H9 (cell line): ENCODE data around the gene NEDD4L. TPM values are rescaled to one million over a fixed set of nuclear protein-coding genes. Genes with fewer than 3 reads are reported as not detected.

ENCODE experiments used
- DNase-seq: peaks from one replicate; pipeline ENCODE4 v3.0.0-alpha.2; 2017
- H2AFZ ChIP-seq: one replicate; pipeline ENCODE4 v1.6.1; 2013; ENCODE audit warnings: mild to moderate bottlenecking, low read length, control low read depth, moderate library complexity
- H2AK5ac ChIP-seq: 2 replicates; pipeline ENCODE4 v1.6.1; 2013; ENCODE audit warnings: low read length, control low read depth, mixed read lengths; ENCODE audit not compliant: insufficient read length
- H2BK120ac ChIP-seq: one replicate; pipeline ENCODE4 v1.6.1; 2013; ENCODE audit warnings: low read depth, mild to moderate bottlenecking, low read length, control low read depth, inconsistent platforms; ENCODE audit not compliant: poor library complexity, severe bottlenecking
- H2BK12ac ChIP-seq: 2 replicates; pipeline ENCODE4 v1.6.1; 2013; ENCODE audit warnings: low read length, control low read depth, mixed read lengths, low read depth; ENCODE audit not compliant: insufficient read length
- H2BK15ac ChIP-seq: 2 replicates; pipeline ENCODE4 v1.6.1; 2013; ENCODE audit warnings: low read depth, low read length, control low read depth
- H2BK20ac ChIP-seq: one replicate; pipeline ENCODE4 v1.6.1; 2013; ENCODE audit warnings: low read depth, mild to moderate bottlenecking, low read length, control low read depth, inconsistent platforms; ENCODE audit not compliant: poor library complexity, severe bottlenecking
- H2BK5ac ChIP-seq: 2 replicates; pipeline ENCODE4 v1.6.1; 2013; ENCODE audit warnings: low read length, control low read depth, mixed read lengths; ENCODE audit not compliant: insufficient read length
- H3K14ac ChIP-seq: 2 replicates; pipeline ENCODE4 v1.6.1; 2013; ENCODE audit warnings: low read length, control low read depth; ENCODE audit not compliant: insufficient read depth
- H3K18ac ChIP-seq: 2 replicates; pipeline ENCODE4 v1.6.1; 2013; ENCODE audit warnings: low read depth, mild to moderate bottlenecking, mixed read lengths, low read length, control low read depth; ENCODE audit not compliant: insufficient read length
- H3K23ac ChIP-seq: 2 replicates; pipeline ENCODE4 v1.6.1; 2013; ENCODE audit warnings: low read length, control low read depth, mixed read lengths, low read depth; ENCODE audit not compliant: insufficient read length
- H3K23me2 ChIP-seq: 2 replicates; pipeline ENCODE4 v1.6.1; 2013; ENCODE audit warnings: low read depth, mild to moderate bottlenecking, mixed read lengths, low read length, control low read depth; ENCODE audit not compliant: insufficient read length, poor library complexity, severe bottlenecking
- H3K27ac ChIP-seq: 2 replicates; pipeline ENCODE4 v1.5.1; 2013; ENCODE audit warnings: low read length, control low read depth, mixed read lengths, low read depth; ENCODE audit not compliant: insufficient read length
- H3K27me3 ChIP-seq: 2 replicates; pipeline ENCODE4 v1.6.1; 2013; ENCODE audit warnings: low read length, control low read depth, inconsistent platforms; ENCODE audit not compliant: insufficient read depth
- H3K4ac ChIP-seq: 2 replicates; pipeline ENCODE4 v1.6.1; 2013; ENCODE audit warnings: low read depth, mild to moderate bottlenecking, control low read depth, inconsistent platforms, low read length, moderate library complexity
- H3K4me1 ChIP-seq: 2 replicates; pipeline ENCODE4 v1.6.1; 2013; ENCODE audit warnings: low read length, control low read depth, inconsistent platforms; ENCODE audit not compliant: insufficient read depth
- H3K4me2 ChIP-seq: 2 replicates; pipeline ENCODE4 v1.6.1; 2013; ENCODE audit warnings: low read length, control low read depth, mixed read lengths; ENCODE audit not compliant: insufficient read length, insufficient read depth
- H3K56ac ChIP-seq: 2 replicates; pipeline ENCODE4 v1.6.1; 2013; ENCODE audit warnings: low read depth, mild to moderate bottlenecking, mixed read lengths, low read length, control low read depth; ENCODE audit not compliant: insufficient read length
- H3K79me1 ChIP-seq: 2 replicates; pipeline ENCODE4 v1.6.1; 2013; ENCODE audit warnings: low read depth, mild to moderate bottlenecking, moderate library complexity, low read length, control low read depth, inconsistent platforms; ENCODE audit not compliant: insufficient read depth, poor library complexity, severe bottlenecking
- H3K79me2 ChIP-seq: 2 replicates; pipeline ENCODE4 v1.6.1; 2013; ENCODE audit warnings: low read length, control low read depth, inconsistent platforms; ENCODE audit not compliant: insufficient read depth
- H3K9ac ChIP-seq: 2 replicates; pipeline ENCODE4 v1.6.1; 2013; ENCODE audit warnings: low read length, control low read depth, mixed read lengths; ENCODE audit not compliant: insufficient read length; ENCODE audit errors: extremely low read depth
- H3K9me3 ChIP-seq: one replicate; pipeline ENCODE4 v1.6.1; 2013; ENCODE audit warnings: low read depth, low read length, inconsistent platforms; ENCODE audit not compliant: control insufficient read depth
- H3T11ph ChIP-seq: one replicate; pipeline ENCODE4 v1.6.1; 2013; ENCODE audit warnings: mild to moderate bottlenecking, low read length, control low read depth, inconsistent platforms
- H4K20me1 ChIP-seq: one replicate; pipeline ENCODE4 v1.6.1; 2013; ENCODE audit not compliant: control insufficient read depth, insufficient read length, insufficient read depth
- H4K5ac ChIP-seq: 2 replicates; pipeline ENCODE4 v1.6.1; 2013; ENCODE audit warnings: low read depth, mild to moderate bottlenecking, mixed read lengths, low read length, control low read depth; ENCODE audit not compliant: insufficient read length
- H4K8ac ChIP-seq: replicated peaks from 2 replicates; pipeline ENCODE4 v1.6.1; 2013; ENCODE audit warnings: low read length, control low read depth, mixed read lengths, low read depth; ENCODE audit not compliant: insufficient read length
- H4K91ac ChIP-seq: 2 replicates; pipeline ENCODE4 v1.6.1; 2013; ENCODE audit warnings: low read depth, mild to moderate bottlenecking, moderate library complexity, mixed read lengths, low read length, control low read depth; ENCODE audit not compliant: insufficient read length
- H3K27ac Mint-ChIP-seq, 3 experiments: 2 replicates in 2 of 3; 3 replicates in 1 of 3; pipeline ENCODE4 v1.8.0; 2020 to 2021; ENCODE audit warnings: mixed read lengths in 3 of 3, mild to moderate bottlenecking in 1 of 3, moderate library complexity in 1 of 3
- H3K27me3 Mint-ChIP-seq: 2 replicates; pipeline ENCODE4 v1.8.0; 2021; ENCODE audit warnings: low read depth, mild to moderate bottlenecking, moderate library complexity, mixed read lengths
- H3K36me3 Mint-ChIP-seq, 3 experiments: 2 replicates in 2 of 3; 3 replicates in 1 of 3; pipeline ENCODE4 v1.8.0; 2020 to 2021; ENCODE audit warnings: low read depth in 3 of 3, mixed read lengths in 3 of 3; ENCODE audit not compliant: insufficient read depth in 1 of 3
- H3K4me1 Mint-ChIP-seq, 2 experiments: 2 replicates each; pipeline ENCODE4 v1.8.0; 2020; ENCODE audit warnings: mixed read lengths in 2 of 2
- H3K4me3 Mint-ChIP-seq, 2 experiments: 2 replicates in 1 of 2; 3 replicates in 1 of 2; pipeline ENCODE4 v1.8.0; 2020 to 2021; ENCODE audit warnings: mild to moderate bottlenecking in 2 of 2, mixed read lengths in 2 of 2, moderate library complexity in 1 of 2
- H3K9me3 Mint-ChIP-seq, 2 experiments: 2 replicates in 1 of 2; 3 replicates in 1 of 2; pipeline ENCODE4 v1.8.0; 2020; ENCODE audit warnings: mild to moderate bottlenecking in 2 of 2, mixed read lengths in 2 of 2, moderate library complexity in 1 of 2
- WGBS: extraction: QIAGEN DNeasy Blood & Tissue Kit; methylation state at CpG from one replicate; pipeline ENCODE4 v1.1.7; 2013; ENCODE audit warnings: missing lambda C conversion rate, low lambda C conversion rate, mixed read lengths; ENCODE audit not compliant: insufficient read length; ENCODE audit errors: extremely low coverage; 5-methylcytosine and 5-hydroxymethylcytosine counted together
- total RNA-seq: library from RNA; stranded (reverse); gene quantifications from 2 replicates; pipeline ENCODE4 v1.2.1, GENCODE V29; 2021
- TF ChIP-seq, protein P1 (sequence below): fragments of 200-600 bp; sonication (generic); conservative IDR thresholded peaks from 3 replicates; pipeline ENCODE4 v1.8.0; 2021; ENCODE audit warnings: antibody characterized with exemption, mild to moderate bottlenecking

The NEDD4L gene
- total RNA-seq, 1 experiment from 2014 or later = 76.3 TPM

DNA sequence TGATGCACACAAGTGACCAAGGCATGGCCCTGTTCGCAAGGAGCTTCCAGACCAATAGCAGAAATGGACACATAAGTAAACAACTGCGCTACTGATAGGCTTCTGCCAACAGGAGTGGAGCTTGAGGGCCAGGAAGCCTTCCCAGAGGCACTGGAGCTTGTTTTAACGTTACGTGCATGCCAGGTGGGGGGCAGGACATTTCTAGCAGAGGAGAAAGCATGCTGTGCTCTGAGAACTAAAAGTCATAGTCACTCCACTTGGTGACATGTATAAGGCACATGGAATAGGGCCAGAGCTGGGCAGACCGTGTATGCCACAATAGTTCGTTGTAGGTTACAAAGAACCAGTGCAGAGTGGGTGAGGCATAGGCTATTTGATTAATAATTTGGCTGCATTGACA is 184.2 kb downstream of the NEDD4L start:
- Histone ChIP-seq H3K9me3 (no peaks in the 10 kb centered on the region), H4K20me1 (no peaks in the 10 kb centered on the region), H3K23ac (no peak overlapping the region), H3K79me1 (peaks cover 3% of the 10 kb centered on the region), H3K4me1 (peaks cover 23% of the 10 kb centered on the region; the same call in 1 of the 2 replicates), H3K27ac (no peak overlapping the region), H3K14ac (no peak overlapping the region), H2AFZ (no peak overlapping the region), H3K79me2 (peaks cover 24% of the 10 kb centered on the region; the same call in 1 of the 2 replicates), H2BK5ac (no peak overlapping the region), H3K18ac (no peak overlapping the region), H3K4ac (no peak overlapping the region), H2AK5ac (no peak overlapping the region), H3T11ph (no peak overlapping the region), H3K56ac (no peak overlapping the region), H4K8ac (no peak overlapping the region), H3K9ac (no peak overlapping the region), H4K91ac (no peak overlapping the region), H2BK20ac (no peak overlapping the region), H3K4me2 (no peak overlapping the region), H3K23me2 (no peaks in the 10 kb centered on the region), H4K5ac (no peak overlapping the region), H3K27me3 (no peaks in the 10 kb centered on the region), H2BK12ac (no peak overlapping the region), H2BK120ac (no peak overlapping the region), H2BK15ac (no peak overlapping the region)
- Mint-ChIP-seq H3K27me3 (no peaks in the 10 kb centered on the region), H3K4me3 (no peak overlapping the region; a peak in 1 of 5 replicates), H3K4me1 (peaks cover 80 to 83% of the 10 kb centered on the region in 2 experiments), H3K9me3 (peaks cover 0 to 2% of the 10 kb centered on the region in 2 experiments; a peak in 1 of 5 replicates), H3K27ac (peak overlapping the region; percentile 58 to 88 (median 59); a peak in 6 of 7 replicates), H3K36me3 (peaks cover 2 to 7% (median 3%) of the 10 kb centered on the region in 3 experiments; a peak in 2 of 7 replicates)
- DNase-seq = no peak
- WGBS = no CpG with 5 or more reads among the region's 6 CpGs
- TF ChIP-seq, protein P1, sequence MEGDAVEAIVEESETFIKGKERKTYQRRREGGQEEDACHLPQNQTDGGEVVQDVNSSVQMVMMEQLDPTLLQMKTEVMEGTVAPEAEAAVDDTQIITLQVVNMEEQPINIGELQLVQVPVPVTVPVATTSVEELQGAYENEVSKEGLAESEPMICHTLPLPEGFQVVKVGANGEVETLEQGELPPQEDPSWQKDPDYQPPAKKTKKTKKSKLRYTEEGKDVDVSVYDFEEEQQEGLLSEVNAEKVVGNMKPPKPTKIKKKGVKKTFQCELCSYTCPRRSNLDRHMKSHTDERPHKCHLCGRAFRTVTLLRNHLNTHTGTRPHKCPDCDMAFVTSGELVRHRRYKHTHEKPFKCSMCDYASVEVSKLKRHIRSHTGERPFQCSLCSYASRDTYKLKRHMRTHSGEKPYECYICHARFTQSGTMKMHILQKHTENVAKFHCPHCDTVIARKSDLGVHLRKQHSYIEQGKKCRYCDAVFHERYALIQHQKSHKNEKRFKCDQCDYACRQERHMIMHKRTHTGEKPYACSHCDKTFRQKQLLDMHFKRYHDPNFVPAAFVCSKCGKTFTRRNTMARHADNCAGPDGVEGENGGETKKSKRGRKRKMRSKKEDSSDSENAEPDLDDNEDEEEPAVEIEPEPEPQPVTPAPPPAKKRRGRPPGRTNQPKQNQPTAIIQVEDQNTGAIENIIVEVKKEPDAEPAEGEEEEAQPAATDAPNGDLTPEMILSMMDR = no peak
